Measurements from ENCODE around the gene CDK7. TPM values are rescaled to one million over a fixed set of nuclear protein-coding genes. Genes with fewer than 3 reads are reported as not detected.

The CDK7 gene
- total RNA-seq, 1 experiment from 2014 or later: 53.4 TPM

- Histone ChIP-seq H3T11ph (ENCODE audit: low read length) (no peak overlapping the region), H4K91ac (ENCODE audit: insufficient read length, low read depth, low read length) (no peak overlapping the region), H3K4me2 (ENCODE audit: insufficient read depth, insufficient read length, low read length) (no peak overlapping the region), H3K4ac (ENCODE audit: low read depth, low read length) (no peak overlapping the region), H3K9ac (ENCODE audit: extremely low read depth, insufficient read length, low read length) (no peak overlapping the region), H2BK15ac (ENCODE audit: low read depth, low read length) (no peak overlapping the region), H2BK120ac (ENCODE audit: low read depth, low read length, poor library complexity, severe bottlenecking) (no peak overlapping the region), H3K18ac (ENCODE audit: insufficient read length, low read depth, low read length) (no peak overlapping the region), H4K5ac (ENCODE audit: insufficient read length, low read depth, low read length) (no peak overlapping the region), H4K20me1 (ENCODE audit: control insufficient read depth, insufficient read depth, insufficient read length) (no peaks in the 10 kb centered on the region), H3K79me1 (ENCODE audit: insufficient read depth, low read depth, low read length, poor library complexity, severe bottlenecking) (no peaks in the 10 kb centered on the region), H3K27me3 (ENCODE audit: insufficient read depth, low read length) (no peaks in the 10 kb centered on the region), H2BK5ac (ENCODE audit: insufficient read length, low read length) (no peak overlapping the region), H4K8ac (replicated peaks; ENCODE audit: insufficient read length, low read depth, low read length) (no peak overlapping the region), H3K9me3 (ENCODE audit: control insufficient read depth, low read depth, low read length) (no peaks in the 10 kb centered on the region), H3K4me1 (ENCODE audit: insufficient read depth, low read length) (no peaks in the 10 kb centered on the region), H3K23me2 (ENCODE audit: insufficient read length, low read depth, low read length, poor library complexity, severe bottlenecking) (no peaks in the 10 kb centered on the region), H2BK20ac (ENCODE audit: low read depth, low read length, poor library complexity, severe bottlenecking) (no peak overlapping the region), H3K79me2 (ENCODE audit: insufficient read depth, low read length) (no peaks in the 10 kb centered on the region), H2AK5ac (ENCODE audit: insufficient read length, low read length) (no peak overlapping the region), H3K56ac (ENCODE audit: insufficient read length, low read depth, low read length) (no peak overlapping the region), H2BK12ac (ENCODE audit: insufficient read length, low read depth, low read length) (no peak overlapping the region), H3K27ac (ENCODE audit: insufficient read length, low read depth, low read length) (no peak overlapping the region), H3K14ac (ENCODE audit: insufficient read depth, low read length) (no peak overlapping the region), H3K23ac (ENCODE audit: insufficient read length, low read depth, low read length) (no peak overlapping the region), H2AFZ (ENCODE audit: low read length) (no peak overlapping the region)
- TF ChIP-seq, protein P1, sequence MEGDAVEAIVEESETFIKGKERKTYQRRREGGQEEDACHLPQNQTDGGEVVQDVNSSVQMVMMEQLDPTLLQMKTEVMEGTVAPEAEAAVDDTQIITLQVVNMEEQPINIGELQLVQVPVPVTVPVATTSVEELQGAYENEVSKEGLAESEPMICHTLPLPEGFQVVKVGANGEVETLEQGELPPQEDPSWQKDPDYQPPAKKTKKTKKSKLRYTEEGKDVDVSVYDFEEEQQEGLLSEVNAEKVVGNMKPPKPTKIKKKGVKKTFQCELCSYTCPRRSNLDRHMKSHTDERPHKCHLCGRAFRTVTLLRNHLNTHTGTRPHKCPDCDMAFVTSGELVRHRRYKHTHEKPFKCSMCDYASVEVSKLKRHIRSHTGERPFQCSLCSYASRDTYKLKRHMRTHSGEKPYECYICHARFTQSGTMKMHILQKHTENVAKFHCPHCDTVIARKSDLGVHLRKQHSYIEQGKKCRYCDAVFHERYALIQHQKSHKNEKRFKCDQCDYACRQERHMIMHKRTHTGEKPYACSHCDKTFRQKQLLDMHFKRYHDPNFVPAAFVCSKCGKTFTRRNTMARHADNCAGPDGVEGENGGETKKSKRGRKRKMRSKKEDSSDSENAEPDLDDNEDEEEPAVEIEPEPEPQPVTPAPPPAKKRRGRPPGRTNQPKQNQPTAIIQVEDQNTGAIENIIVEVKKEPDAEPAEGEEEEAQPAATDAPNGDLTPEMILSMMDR (conservative IDR thresholded peaks at IDR 0.05): no peak
- H3K9me3 Mint-ChIP-seq: no peaks in the 10 kb centered on the region
- no peak overlapping the region for H3K4me3 Mint-ChIP-seq
- no peaks in the 10 kb centered on the region for H3K4me1 Mint-ChIP-seq
- no peaks in the 10 kb centered on the region for H3K27me3 Mint-ChIP-seq (ENCODE audit: low read depth)
- H3K36me3 Mint-ChIP-seq (ENCODE audit: insufficient read depth in 1 of 3, low read depth in 3 of 3): peaks cover 16 to 51% (median 48%) of the 10 kb centered on the region in 3 experiments; a peak in 6 of 7 replicates
- no peak overlapping the region for H3K27ac Mint-ChIP-seq
- DNase-seq: no peak
- no CpG with 5 or more reads among the region's 2 CpGs for WGBS (ENCODE audit: extremely low coverage, insufficient read length, low lambda C conversion rate)
Measured at GRCh38 chr5:69211200-69211599, 23.5 kb upstream of the CDK7 start.
